Effector memory CD4-positive, alpha-beta T cell (primary cell): ENCODE measurements around the gene VSIG10L2.

Experiments used
- DNase-seq, 3 donors: peaks; one replicate each; pipeline ENCODE4 v3.0.0-alpha.2; 2020
- H3K27ac ChIP-seq: 2 replicates; pipeline ENCODE4 v1.7.0; 2013; ENCODE audit warnings: mild to moderate bottlenecking, low read length, moderate library complexity; ENCODE audit not compliant: insufficient read depth, poor library complexity, severe bottlenecking
- H3K27me3 ChIP-seq: replicated peaks from 2 replicates; pipeline ENCODE4 v1.7.0; 2013; ENCODE audit warnings: mild to moderate bottlenecking, low read length; ENCODE audit not compliant: insufficient read depth, control insufficient read depth, poor library complexity, severe bottlenecking
- H3K36me3 ChIP-seq: 2 replicates; pipeline ENCODE4 v1.7.0; 2013; ENCODE audit warnings: mild to moderate bottlenecking, low read length, moderate library complexity; ENCODE audit not compliant: control insufficient read depth, insufficient read depth
- H3K4me1 ChIP-seq: 2 replicates; pipeline ENCODE4 v1.7.0; 2013; ENCODE audit warnings: low read length, mild to moderate bottlenecking; ENCODE audit not compliant: control insufficient read depth, insufficient read depth, poor library complexity, severe bottlenecking
- H3K4me3 ChIP-seq: 2 replicates; pipeline ENCODE4 v1.7.0; 2013; ENCODE audit warnings: low read length, low read depth, mild to moderate bottlenecking; ENCODE audit not compliant: insufficient read depth, poor library complexity, severe bottlenecking
- H3K9me3 ChIP-seq: 2 replicates; pipeline ENCODE4 v1.7.0; 2013; ENCODE audit warnings: mild to moderate bottlenecking, low read length, moderate library complexity; ENCODE audit not compliant: control insufficient read depth

The VSIG10L2 gene

GRCh38 chr11:125939081-125939521 lies 6.7 kb upstream of the VSIG10L2 start:
- H3K36me3 ChIP-seq, result no peaks in the 10 kb centered on the region
- no peaks in the 10 kb centered on the region for H3K9me3 ChIP-seq
- H3K4me1 ChIP-seq, result no peaks in the 10 kb centered on the region
- no peak overlapping the region for H3K27ac ChIP-seq
- no peaks in the 10 kb centered on the region for H3K27me3 ChIP-seq
- no peak overlapping the region for H3K4me3 ChIP-seq
- no peak for DNase-seq

GRCh38 chr11:125940145-125940544 lies 5.7 kb upstream of the VSIG10L2 start:
- Histone ChIP-seq H3K27ac (no peak overlapping the region), H3K27me3 (no peaks in the 10 kb centered on the region), H3K4me3 (no peak overlapping the region), H3K9me3 (no peaks in the 10 kb centered on the region), H3K4me1 (no peaks in the 10 kb centered on the region), H3K36me3 (no peaks in the 10 kb centered on the region)
- DNase-seq, result no peak

GRCh38 chr11:125941267-125941618 lies 4.6 kb upstream of the VSIG10L2 start:
- no peak for DNase-seq
- H3K4me1 ChIP-seq, result no peaks in the 10 kb centered on the region

GRCh38 chr11:125941619-125942611 lies 3.9 kb upstream of the VSIG10L2 start:
- H3K27me3 ChIP-seq, result no peaks in the 10 kb centered on the region
- DNase-seq, result peak in 1 of 3 donors; percentile 5
- H3K27ac ChIP-seq, result no peak overlapping the region
- H3K4me1 ChIP-seq, result no peaks in the 10 kb centered on the region
- H3K9me3 ChIP-seq, result no peaks in the 10 kb centered on the region
- no peak overlapping the region for H3K4me3 ChIP-seq
- no peaks in the 10 kb centered on the region for H3K36me3 ChIP-seq

More at GRCh38 chr11:125941267-125941618, 4.6 kb upstream of the VSIG10L2 start:
- Histone ChIP-seq H3K36me3 (no peaks in the 10 kb centered on the region), H3K9me3 (no peaks in the 10 kb centered on the region), H3K4me3 (no peak overlapping the region), H3K27ac (no peak overlapping the region), H3K27me3 (no peaks in the 10 kb centered on the region)

- H3K4me1 ChIP-seq, result no peaks in the 10 kb centered on the region
- no peaks in the 10 kb centered on the region for H3K27me3 ChIP-seq
These were observed 2.9 kb upstream of the VSIG10L2 start for GRCh38 chr11:125942771-125943428.

GRCh38 chr11:125943661-125944349 lies 2.0 kb upstream of the VSIG10L2 start:
- Histone ChIP-seq H3K36me3 (no peaks in the 10 kb centered on the region), H3K27ac (no peak overlapping the region), H3K27me3 (no peaks in the 10 kb centered on the region), H3K4me3 (no peak overlapping the region), H3K4me1 (no peaks in the 10 kb centered on the region), H3K9me3 (no peaks in the 10 kb centered on the region)
- no peak for DNase-seq

More at GRCh38 chr11:125942771-125943428, 2.9 kb upstream of the VSIG10L2 start:
- no peak for DNase-seq
- Histone ChIP-seq H3K27ac (no peak overlapping the region), H3K36me3 (no peaks in the 10 kb centered on the region), H3K4me3 (no peak overlapping the region), H3K9me3 (no peaks in the 10 kb centered on the region)

GRCh38 chr11:125944350-125945010 lies 1.4 kb upstream of the VSIG10L2 start:
- H3K27me3 ChIP-seq, result no peaks in the 10 kb centered on the region

GRCh38 chr11:125945011-125945796 lies 640 bp upstream of the VSIG10L2 start:
- Histone ChIP-seq H3K4me3 (no peak overlapping the region), H3K9me3 (no peaks in the 10 kb centered on the region), H3K4me1 (no peaks in the 10 kb centered on the region), H3K36me3 (no peaks in the 10 kb centered on the region), H3K27ac (no peak overlapping the region), H3K27me3 (no peaks in the 10 kb centered on the region)
- DNase-seq, result no peak

More at GRCh38 chr11:125944350-125945010, 1.4 kb upstream of the VSIG10L2 start:
- no peaks in the 10 kb centered on the region for H3K36me3 ChIP-seq
- no peaks in the 10 kb centered on the region for H3K4me1 ChIP-seq
- no peak overlapping the region for H3K4me3 ChIP-seq
- no peak overlapping the region for H3K27ac ChIP-seq
- no peaks in the 10 kb centered on the region for H3K9me3 ChIP-seq
- no peak for DNase-seq
